ENCODE data around the gene LAIR2.

LAIR2 gene

DNA sequence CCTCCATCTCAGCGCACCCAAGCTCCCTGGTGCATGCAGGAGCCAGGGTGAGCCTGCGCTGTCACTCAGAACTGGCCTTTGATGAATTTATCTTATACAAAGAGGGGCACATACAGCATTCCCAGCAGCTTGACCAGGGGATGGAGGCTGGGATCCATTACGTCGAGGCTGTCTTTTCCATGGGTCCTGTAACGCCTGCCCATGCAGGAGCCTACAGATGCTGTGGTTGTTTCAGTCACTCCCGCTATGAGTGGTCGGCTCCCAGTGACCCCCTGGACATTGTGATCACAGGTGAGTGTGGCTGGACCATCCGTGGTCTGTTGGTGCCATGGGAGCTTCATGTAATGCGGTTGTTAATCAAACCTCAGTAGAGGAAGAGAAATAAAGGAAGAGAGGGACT, 33.0 kb downstream of the LAIR2 start:
- no peak for DNase-seq

DNA sequence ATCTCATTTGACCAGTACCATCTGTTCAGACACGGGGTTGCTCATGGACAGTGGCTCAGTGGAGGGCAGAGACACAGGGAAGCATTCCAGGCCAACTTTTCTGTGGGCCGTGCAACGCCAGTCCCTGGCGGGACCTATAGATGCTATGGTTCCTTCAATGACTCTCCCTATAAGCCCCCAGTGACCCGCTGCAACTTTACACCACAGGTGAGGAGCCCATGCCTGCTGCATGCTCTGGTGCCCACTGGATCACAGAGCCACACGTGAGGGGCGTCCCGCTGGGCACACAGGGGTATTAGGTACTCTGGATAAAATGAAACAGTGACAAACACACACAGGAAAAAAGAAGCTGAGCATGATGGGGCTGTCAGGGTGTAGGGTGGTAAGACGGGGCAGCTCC, 34.3 kb downstream of the LAIR2 start:
- no peak for DNase-seq

DNA sequence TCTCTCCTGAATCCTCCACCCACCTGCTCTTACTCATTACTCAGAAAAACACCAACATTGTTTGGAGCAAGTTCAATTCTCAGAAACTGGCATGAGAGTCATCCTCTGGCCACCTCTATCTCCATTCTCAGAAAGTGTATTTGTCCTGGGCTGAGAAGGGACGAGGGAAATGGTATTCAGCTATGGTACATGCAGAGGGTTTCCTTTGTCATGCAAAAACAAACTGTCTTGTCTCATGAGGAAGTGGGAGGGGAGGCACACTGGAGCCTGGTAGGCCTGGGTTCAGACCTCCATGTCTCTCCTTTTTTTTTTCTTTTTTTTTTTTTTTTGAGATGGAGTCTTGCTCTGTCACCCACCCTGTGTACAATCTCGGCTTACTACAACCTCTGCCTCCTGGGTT, 39.1 kb downstream of the LAIR2 start:
- DNase-seq = no peak

DNA sequence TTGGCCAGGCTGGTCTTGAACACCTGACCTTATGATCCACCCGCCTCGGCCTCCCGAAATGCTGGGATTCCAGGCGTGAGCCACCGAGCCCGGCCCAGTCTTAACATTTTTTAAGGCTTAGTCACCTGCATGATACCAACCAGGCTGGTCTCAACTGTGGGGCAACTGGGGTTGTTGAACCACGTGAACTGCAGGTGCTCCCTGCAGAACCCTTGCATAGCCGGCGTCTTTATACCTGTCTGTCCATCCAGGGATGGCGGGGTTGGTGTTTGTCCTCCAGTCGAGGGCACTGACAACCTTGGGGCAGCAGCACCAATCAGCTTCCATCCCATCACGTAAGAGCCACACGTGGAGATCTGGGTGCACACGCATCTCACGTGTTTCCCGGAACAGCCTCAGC, 46.2 kb downstream of the LAIR2 start:
- no peak for DNase-seq

DNA sequence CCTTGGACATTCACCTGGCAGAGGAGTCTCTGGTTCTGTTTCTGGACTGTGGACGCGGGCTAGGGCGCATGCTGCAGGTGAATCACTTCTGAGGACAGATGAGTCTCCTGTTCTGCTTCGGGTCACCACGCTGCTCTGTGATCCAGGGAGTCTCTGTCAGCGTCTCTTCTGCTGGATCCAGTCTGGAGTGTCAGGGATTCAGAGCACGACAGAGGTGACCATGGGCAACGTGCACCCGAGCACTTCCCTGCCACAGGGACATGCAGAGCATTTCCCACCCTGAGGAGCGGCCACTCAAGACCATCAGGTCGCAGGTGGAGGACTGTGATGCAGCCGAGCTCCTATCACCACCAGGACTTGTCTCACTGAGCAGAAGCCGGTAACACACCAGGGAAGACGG, 46.6 kb downstream of the LAIR2 start:
- no peak for DNase-seq

DNA sequence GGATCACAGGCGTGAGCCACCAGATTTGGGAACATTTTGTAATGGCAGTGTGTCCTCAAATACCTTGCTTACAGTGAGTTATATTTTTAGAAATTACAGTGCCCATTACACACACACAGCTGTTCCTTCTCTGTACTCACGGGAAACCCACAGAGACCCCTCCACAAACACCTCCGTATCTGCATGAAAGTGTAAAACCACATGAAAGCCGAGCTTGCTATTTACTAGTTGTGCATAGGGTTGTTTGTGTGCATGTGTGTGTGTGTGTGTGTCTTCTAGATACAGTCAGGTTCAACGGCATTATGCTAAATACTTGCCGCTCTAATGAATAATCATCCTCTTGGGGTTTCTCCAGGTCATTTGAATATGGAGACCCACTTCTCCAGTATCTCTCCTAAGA, 48.7 kb downstream of the LAIR2 start:
- no peak for DNase-seq

DNA sequence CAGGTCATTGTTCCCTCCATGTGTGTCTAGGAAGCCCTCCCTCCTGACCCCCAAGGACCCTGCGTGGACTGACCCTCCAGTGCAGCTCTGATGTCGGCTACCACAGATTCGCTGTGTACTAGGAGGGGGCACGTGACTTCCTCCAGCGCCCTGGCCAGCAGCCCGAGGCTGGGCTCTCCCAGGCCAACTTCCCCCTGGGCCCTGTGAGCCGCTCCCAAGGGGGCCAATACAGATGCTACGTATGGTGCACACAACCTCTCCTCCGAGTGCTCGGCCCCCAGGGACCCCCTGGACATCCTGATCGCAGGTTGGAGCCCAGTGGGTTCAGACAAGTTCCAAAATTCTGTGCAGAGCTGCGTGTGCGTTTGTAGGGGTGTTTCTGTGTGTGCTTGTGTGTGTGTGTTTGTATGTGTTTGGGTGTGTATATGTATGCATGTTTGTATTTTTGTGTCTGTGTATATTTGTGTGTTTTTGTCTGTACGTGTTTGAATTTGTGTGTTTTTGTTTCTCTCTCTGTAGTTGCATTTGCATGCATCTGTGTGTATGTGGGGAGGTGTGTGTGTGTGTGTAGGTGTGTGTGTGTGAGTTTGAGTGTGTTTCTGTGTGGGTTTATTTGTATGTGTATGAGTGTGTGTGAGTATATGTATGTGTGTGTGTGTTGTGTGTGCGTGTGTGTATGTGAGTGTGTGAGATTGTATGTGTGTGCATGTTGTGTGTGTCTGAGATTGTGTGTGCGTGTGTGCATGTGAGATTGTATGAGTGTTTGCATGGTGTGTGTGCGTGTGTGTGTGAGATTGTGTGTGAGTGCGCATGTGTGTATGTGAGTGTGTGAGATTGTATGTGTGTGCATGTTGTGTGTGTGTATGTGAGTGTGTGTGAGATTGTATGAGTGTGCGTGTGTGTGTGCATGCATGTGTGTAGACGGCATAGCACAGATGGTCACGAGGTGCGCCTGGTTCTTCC, 49.6 kb downstream of the LAIR2 start:
- DNase-seq = no peak

DNA sequence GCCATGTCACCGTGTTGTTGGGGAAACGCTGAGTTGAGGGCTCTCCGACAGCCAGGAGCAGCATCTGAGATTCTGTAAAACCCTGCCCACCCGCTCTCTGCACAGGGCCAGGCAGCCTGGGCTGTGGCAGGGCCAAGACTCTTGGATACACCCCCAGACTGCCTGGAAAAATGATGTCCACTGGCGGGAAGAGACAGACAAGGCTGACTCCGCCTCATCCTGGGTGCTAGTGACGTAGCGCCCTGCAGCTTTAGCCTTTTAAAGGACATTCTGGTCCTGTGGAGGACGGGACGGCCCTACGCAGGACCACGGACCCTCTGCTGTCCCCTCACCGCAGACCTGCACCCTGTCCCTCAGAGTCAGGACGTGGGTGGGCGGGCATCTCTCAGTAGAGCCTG, 50.3 kb downstream of the LAIR2 start:
- no peak for DNase-seq

DNA sequence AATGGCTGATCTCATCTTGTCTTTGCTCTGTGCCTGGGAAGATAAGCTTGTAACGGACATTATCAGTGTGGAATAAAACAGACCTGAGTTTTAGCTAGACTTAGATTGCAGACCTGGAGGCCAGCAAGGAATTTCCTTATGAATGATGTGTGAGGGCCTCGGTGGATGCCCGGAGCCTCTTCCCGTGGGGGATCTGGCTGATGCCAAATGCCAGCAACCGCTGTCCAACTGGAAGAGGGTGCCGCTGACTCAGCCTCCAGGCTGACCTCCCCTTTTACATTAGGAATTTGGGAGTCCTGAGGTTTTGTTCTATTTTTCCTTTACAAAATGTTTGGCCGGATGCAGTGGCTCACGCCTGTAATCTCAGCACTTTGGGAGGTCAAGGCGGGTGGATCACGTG, 51.4 kb downstream of the LAIR2 start:
- DNase-seq = no peak

DNA sequence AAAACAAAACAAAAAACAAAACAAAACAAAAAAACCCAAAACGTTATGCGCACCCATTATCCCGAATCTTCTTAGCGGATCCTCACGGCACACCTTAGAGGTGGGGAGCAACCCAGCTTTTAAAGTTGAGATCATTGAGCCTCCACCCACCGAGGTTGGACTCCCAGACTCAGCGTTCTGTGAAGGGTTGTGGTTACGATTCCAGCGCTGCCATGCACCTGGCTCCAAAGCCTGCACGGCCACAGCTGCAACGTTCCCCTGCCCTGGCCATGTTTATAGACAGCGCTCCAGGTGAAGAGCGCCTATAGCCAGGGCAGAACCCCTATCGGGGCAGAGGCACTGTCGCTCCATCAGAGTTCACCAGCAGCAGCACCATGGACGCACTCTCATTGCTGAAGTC, 52.3 kb downstream of the LAIR2 start:
- no peak for DNase-seq

DNA sequence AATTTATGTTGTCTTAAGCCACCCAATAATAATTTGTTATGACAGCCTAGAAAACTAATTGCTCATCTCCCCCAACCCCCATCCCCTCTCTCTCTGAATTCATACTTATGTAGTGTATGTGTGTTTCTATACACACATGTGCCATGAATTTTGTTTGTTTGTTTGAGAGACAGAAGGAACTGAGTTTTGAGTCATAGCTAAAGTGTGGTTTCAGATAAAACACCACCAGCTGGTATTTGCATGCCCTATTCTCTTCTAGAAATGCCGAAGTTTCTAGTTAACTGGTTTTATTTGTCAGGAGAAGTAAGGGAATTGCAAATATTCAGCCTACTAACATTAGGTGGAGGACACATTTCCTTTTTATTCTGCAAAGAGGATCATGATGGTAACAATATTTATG, 53.6 kb downstream of the LAIR2 start:
- DNase-seq = no peak

DNA sequence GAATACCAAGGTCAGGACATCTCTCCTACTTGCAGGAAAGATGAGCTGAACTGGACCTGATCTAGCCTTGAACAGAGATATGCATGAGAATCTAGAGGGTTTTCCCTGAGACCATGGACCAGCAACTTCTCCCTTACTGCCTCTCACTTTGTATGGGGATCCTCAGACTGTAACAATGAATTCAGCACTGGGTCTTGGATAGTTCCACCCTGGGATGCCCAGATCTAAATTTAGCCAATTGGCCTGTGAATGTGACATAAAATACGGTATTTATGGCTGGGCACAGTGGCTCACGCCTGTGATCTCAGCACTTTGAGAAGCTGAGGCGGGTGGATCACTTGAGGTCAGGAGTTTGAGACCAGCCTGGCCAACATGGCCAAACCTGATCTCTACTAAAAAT, 55.7 kb downstream of the LAIR2 start:
- DNase-seq = no peak

Data from fibroblast of skin of abdomen (primary cell).